ENCODE measurements around the gene ITK. TPM values are rescaled to one million over a fixed set of nuclear protein-coding genes. Genes with fewer than 3 reads are reported as not detected.

Gene ITK
- total RNA-seq, 1 donor from 2014 or later = 0.36 TPM

- no peak overlapping the region for H3K4me3 ChIP-seq
- H3K4me1 ChIP-seq = no peaks in the 10 kb centered on the region
- H3K27me3 ChIP-seq (ENCODE audit: low read depth) = peaks cover 4% of the 10 kb centered on the region
- TF ChIP-seq, protein P1, sequence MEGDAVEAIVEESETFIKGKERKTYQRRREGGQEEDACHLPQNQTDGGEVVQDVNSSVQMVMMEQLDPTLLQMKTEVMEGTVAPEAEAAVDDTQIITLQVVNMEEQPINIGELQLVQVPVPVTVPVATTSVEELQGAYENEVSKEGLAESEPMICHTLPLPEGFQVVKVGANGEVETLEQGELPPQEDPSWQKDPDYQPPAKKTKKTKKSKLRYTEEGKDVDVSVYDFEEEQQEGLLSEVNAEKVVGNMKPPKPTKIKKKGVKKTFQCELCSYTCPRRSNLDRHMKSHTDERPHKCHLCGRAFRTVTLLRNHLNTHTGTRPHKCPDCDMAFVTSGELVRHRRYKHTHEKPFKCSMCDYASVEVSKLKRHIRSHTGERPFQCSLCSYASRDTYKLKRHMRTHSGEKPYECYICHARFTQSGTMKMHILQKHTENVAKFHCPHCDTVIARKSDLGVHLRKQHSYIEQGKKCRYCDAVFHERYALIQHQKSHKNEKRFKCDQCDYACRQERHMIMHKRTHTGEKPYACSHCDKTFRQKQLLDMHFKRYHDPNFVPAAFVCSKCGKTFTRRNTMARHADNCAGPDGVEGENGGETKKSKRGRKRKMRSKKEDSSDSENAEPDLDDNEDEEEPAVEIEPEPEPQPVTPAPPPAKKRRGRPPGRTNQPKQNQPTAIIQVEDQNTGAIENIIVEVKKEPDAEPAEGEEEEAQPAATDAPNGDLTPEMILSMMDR (IDR thresholded peaks at IDR 0.05; ENCODE audit: borderline replicate concordance) = no peak
- DNase-seq = no peak
- intact Hi-C loops (cut with micrococcal nuclease) = no loop called here
- H3K27ac ChIP-seq (replicated peaks) = no peak overlapping the region
- no peaks in the 10 kb centered on the region for H3K36me3 ChIP-seq
- H3K9me3 ChIP-seq (replicated peaks) = no peaks in the 10 kb centered on the region
These were observed 77.8 kb downstream of the ITK start for GRCh38 chr5:157258450-157258849.

- no peak for DNase-seq
- H3K36me3 ChIP-seq = no peaks in the 10 kb centered on the region
- no peak overlapping the region for H3K4me3 ChIP-seq
- TF ChIP-seq, protein P1 (IDR thresholded peaks at IDR 0.05; ENCODE audit: borderline replicate concordance) = no peak
- no peak overlapping the region for H3K27ac ChIP-seq (replicated peaks)
- H3K9me3 ChIP-seq (replicated peaks) = no peaks in the 10 kb centered on the region
- no peaks in the 10 kb centered on the region for H3K4me1 ChIP-seq
- intact Hi-C loops (cut with micrococcal nuclease) = no loop called here
- peaks cover 4% of the 10 kb centered on the region for H3K27me3 ChIP-seq (ENCODE audit: low read depth)
These were observed 79.1 kb downstream of the ITK start for GRCh38 chr5:157259699-157260098.

- Histone ChIP-seq H3K4me3 (no peak overlapping the region), H3K27ac (replicated peaks) (no peak overlapping the region), H3K36me3 (no peaks in the 10 kb centered on the region), H3K9me3 (replicated peaks) (no peaks in the 10 kb centered on the region), H3K27me3 (ENCODE audit: low read depth) (peaks cover 22% of the 10 kb centered on the region), H3K4me1 (peaks cover 26% of the 10 kb centered on the region)
- DNase-seq = no peak
- TF ChIP-seq, protein P1 (IDR thresholded peaks at IDR 0.05; ENCODE audit: borderline replicate concordance) = no peak
- intact Hi-C loops (cut with micrococcal nuclease) = no loop called here
These were observed 83.0 kb downstream of the ITK start for GRCh38 chr5:157263496-157264090.

DNA sequence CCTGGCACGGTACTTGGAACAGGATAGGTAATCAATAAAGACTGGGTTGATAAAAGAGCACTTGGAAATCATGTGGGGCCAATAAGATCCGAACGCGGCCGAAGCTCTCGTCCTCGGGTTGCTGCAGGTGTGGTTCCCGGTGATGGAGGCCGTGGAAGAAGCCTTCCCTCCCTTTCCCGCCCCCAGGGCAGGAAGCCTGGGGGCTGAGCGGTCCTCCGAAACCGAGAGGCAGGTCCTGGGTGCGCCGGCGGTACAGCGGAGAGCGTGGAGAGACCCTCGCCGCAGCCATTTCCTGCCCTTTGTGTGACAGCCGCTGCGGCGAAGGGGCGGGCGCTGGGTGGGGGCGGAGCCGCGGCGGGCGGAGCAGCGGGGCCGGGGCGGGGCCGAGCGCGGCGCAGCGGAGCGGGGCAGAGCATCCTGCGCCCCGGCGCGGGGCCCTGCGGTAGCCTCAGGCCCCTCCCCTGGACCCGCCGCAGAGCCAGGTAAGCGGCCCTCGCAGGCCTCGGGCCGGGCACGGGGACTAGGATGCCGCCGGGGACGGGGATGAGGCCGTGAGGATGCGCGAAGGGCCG, 85.2 kb downstream of the ITK start, which contains the start of gene CYFIP2:
TSS of gene CYFIP2 (plus strand) at position 410 of the 572 bp plus-strand sequence. CDS start 19,239 bp downstream, outside the sequence.
- DNase-seq = peak; percentile 57
- Histone ChIP-seq H3K4me3 (peak within 1 kb of the TSS; percentile 79), H3K27ac (replicated peaks) (peak within 1 kb of the TSS; percentile 81), H3K9me3 (replicated peaks) (no peaks in the 10 kb centered on the region), H3K27me3 (ENCODE audit: low read depth) (peaks cover 22% of the 10 kb centered on the region), H3K36me3 (no peaks in the 10 kb centered on the region), H3K4me1 (peaks cover 48% of the 10 kb centered on the region)
- TF ChIP-seq, protein P1 (IDR thresholded peaks at IDR 0.05; ENCODE audit: borderline replicate concordance) = no peak
- intact Hi-C loops (cut with micrococcal nuclease) = no loop called here

GRCh38 chr5:157266286-157267007, 85.8 kb downstream of the ITK start:
- peaks cover 54% of the 10 kb centered on the region for H3K4me1 ChIP-seq
- peaks cover 22% of the 10 kb centered on the region for H3K27me3 ChIP-seq (ENCODE audit: low read depth)
- no peak for DNase-seq
- TF ChIP-seq, protein P1 (IDR thresholded peaks at IDR 0.05; ENCODE audit: borderline replicate concordance) = no peak
- peak overlapping the region; percentile 79 for H3K4me3 ChIP-seq
- intact Hi-C loops (cut with micrococcal nuclease) = no loop called here
- no peaks in the 10 kb centered on the region for H3K9me3 ChIP-seq (replicated peaks)
- peak overlapping the region; percentile 81 for H3K27ac ChIP-seq (replicated peaks)
- no peaks in the 10 kb centered on the region for H3K36me3 ChIP-seq

Data from left ventricle myocardium inferior (tissue), 1 donor.